Heart right ventricle (tissue), 16 donors: Measurements from ENCODE around the gene DQX1. TPM values are rescaled to one million over a fixed set of nuclear protein-coding genes. Genes with fewer than 3 reads are reported as not detected.

Source experiments
- ATAC-seq, 8 donors: fragments of 200-7000 bp; cut with Tn5 transposase; one replicate each; pipeline ENCODE4 v1.9.1; 2020; ENCODE audit warnings: mild to moderate bottlenecking in 8 of 8, moderate library complexity in 8 of 8, moderate number of reproducible peaks in 1 of 8
- DNase-seq, 2 donors: peaks; one replicate each; pipeline ENCODE4 v3.0.0-alpha.2; 2020
- H3K27ac ChIP-seq, 10 donors: fragments of 200-600 bp; sonication (generic) in 2 of 10; one replicate each; pipeline versions ENCODE4 v1.5.0 to v1.8.0; 2020 to 2022; ENCODE audit warnings: mild to moderate bottlenecking in 3 of 10
- H3K27me3 ChIP-seq, 7 donors: fragments of 200-600 bp; one replicate each; pipeline ENCODE4 v1.8.0; 2021 to 2022; ENCODE audit warnings: mild to moderate bottlenecking in 2 of 7
- H3K36me3 ChIP-seq, 9 donors: fragments of 200-600 bp; sonication (generic) in 1 of 9; one replicate each; pipeline versions ENCODE4 v1.5.0 to v1.8.0; 2020 to 2022; ENCODE audit warnings: mild to moderate bottlenecking in 2 of 9
- H3K4me1 ChIP-seq, 9 donors: fragments of 200-600 bp; sonication (generic) in 1 of 9; one replicate each; pipeline versions ENCODE4 v1.5.0 to v1.8.0; 2020 to 2022; ENCODE audit warnings: mild to moderate bottlenecking in 4 of 9
- H3K4me3 ChIP-seq, 10 donors: fragments of 200-600 bp; sonication (generic) in 2 of 10; one replicate each; pipeline versions ENCODE4 v1.5.0 to v1.8.0; 2020 to 2022; ENCODE audit warnings: mild to moderate bottlenecking in 7 of 10, moderate library complexity in 2 of 10
- H3K9me3 ChIP-seq, 11 donors: fragments of 200-600 bp in 10 of 11; sonication (generic) in 2 of 11; one replicate each; pipeline versions ENCODE4 v1.5.0 to v1.8.0; 2013 to 2022; ENCODE audit warnings: mild to moderate bottlenecking in 2 of 11, control low read depth in 1 of 11, moderate library complexity in 1 of 11
- WGBS, 2 donors: extraction: QIAGEN DNeasy Blood & Tissue Kit; methylation state at CpG; one replicate each; pipeline ENCODE4 v1.1.7; 2013; ENCODE audit warnings: inconsistent platforms in 1 of 2; 5-methylcytosine and 5-hydroxymethylcytosine counted together
- intact Hi-C, 10 donors: fragments of 100-400 bp; cut with DNase I; formaldehyde crosslinking; loops; one replicate each; pipeline versions ENCODE4 v1.11.1 to v1.14.2; 2022
- polyA plus RNA-seq, 2 donors: library from polyadenylated mRNA; stranded (reverse); fragments of 200-250 nt; gene quantifications; one replicate each; pipeline ENCODE4 v1.2.3, GENCODE V29; 2013
- total RNA-seq, 10 donors: library from RNA; stranded (reverse); fragmentation: NEBNext Ultra II Directional in 3 of 10; extraction: Animal tissue kit (Norgen Biotek cat#: 25700) in 3 of 10; gene quantifications; one replicate each; pipeline versions ENCODE4 v1.2.1 to v1.2.4, GENCODE V29; 2021 to 2023
- TF ChIP-seq, protein P1 (sequence below), 9 donors: fragments of 200-600 bp; sonication (generic) in 2 of 9; IDR thresholded peaks; one replicate each; pipeline versions ENCODE4 v1.5.0 to v1.8.0; 2021 to 2022; ENCODE audit warnings: antibody characterized with exemption in 9 of 9, mild to moderate bottlenecking in 5 of 9, moderate library complexity in 1 of 9
- donor health status: Arrhythmogenic right ventricular cardiomyopathy.
- donor health status: ischemic (EF 13 %, LVEDD 7.1; RV severe dilation, severe dysfunction).
- donor health status: healthy with polysubstance abuse.
- donor health status: DM: no; HTN: yes; CAD: no.
- donor health status: DM: no; HTN: no; CAD: no.
- donor health status: ischemic (EF 25% LVEDD 6.9; RV normal size, moderate dysfunction).
- donor health status: ischemic (EF 25% LVEDD 5.7; RV mildly dilated, moderate dysfunction).
- donor health status: healthy.
- donor health status: DM: yes; HTN: yes; CAD: no.
- donor health status: Ischemic cardiomyopathy.
- donor health status: ischemic (EF 35%, LVEDD 5.7; RV mildly dilated, moderate dysfunction).
- donor health status: nonischemic (EF 11% LVEDD 7.7; RV severe dilation, severe dysfunction).
- donor health status: DM: yes; HTN: yes; CAD: no.
- donor health status: PGD.
- donor health status: ischemic (EF 29% LVEDD 5.4; RV normal size, mild dysfunction).
- donor health status: nonischemic (EF 23%, LVEDD 6.1; RV moderate dilation, normal function).

DQX1 gene
- total and polyA plus RNA-seq, 12 donors: 0.03 to 0.65 TPM; not detected in 10

DNA sequence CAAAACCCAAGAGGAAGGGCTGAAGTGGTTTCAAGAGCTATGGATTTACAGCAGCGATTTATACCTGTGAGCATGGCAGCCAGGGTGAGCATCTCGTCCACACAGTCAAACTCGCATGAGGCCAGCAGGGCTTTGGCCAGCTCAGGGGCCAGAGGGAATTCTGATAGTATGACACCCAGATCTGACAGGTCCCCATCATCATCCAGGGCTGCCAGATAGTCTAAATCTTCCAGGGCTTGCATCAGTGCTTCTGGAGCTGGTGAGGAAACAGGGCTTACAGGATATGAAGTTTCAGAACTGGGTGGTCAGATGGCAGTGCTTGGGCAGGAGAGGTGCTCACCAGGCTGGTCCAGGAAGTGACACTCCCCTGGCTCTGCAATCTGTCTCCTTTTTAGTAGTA is 3.5 kb downstream of the DQX1 start:
- H3K4me1 ChIP-seq: peaks cover 0 to 5% (median 0%) of the 10 kb centered on the region in 9 donors
- TF ChIP-seq, protein P1, sequence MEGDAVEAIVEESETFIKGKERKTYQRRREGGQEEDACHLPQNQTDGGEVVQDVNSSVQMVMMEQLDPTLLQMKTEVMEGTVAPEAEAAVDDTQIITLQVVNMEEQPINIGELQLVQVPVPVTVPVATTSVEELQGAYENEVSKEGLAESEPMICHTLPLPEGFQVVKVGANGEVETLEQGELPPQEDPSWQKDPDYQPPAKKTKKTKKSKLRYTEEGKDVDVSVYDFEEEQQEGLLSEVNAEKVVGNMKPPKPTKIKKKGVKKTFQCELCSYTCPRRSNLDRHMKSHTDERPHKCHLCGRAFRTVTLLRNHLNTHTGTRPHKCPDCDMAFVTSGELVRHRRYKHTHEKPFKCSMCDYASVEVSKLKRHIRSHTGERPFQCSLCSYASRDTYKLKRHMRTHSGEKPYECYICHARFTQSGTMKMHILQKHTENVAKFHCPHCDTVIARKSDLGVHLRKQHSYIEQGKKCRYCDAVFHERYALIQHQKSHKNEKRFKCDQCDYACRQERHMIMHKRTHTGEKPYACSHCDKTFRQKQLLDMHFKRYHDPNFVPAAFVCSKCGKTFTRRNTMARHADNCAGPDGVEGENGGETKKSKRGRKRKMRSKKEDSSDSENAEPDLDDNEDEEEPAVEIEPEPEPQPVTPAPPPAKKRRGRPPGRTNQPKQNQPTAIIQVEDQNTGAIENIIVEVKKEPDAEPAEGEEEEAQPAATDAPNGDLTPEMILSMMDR (IDR thresholded peaks at IDR 0.05): no peak
- no peaks in the 10 kb centered on the region for H3K9me3 ChIP-seq
- WGBS, 2 donors: 70 to 72% methylated on average over 3 of the region's 3 CpGs
- H3K4me3 ChIP-seq: no peak overlapping the region
- no peak for DNase-seq
- ATAC-seq: no peak
- intact Hi-C loops: no loop called here
- no peak overlapping the region for H3K27ac ChIP-seq
- peaks cover 0 to 21% (median 16%) of the 10 kb centered on the region in 9 donors for H3K36me3 ChIP-seq
- peaks cover 6 to 43% (median 35%) of the 10 kb centered on the region in 7 donors for H3K27me3 ChIP-seq

- 58 to 61% methylated on average over 13 of the region's 13 CpGs for WGBS, 2 donors
- TF ChIP-seq, protein P1 (IDR thresholded peaks at IDR 0.05): no peak
- no peak for ATAC-seq
- no peak for DNase-seq
- H3K27me3 ChIP-seq: peaks cover 51 to 98% (median 93%) of the 10 kb centered on the region in 7 donors
- H3K36me3 ChIP-seq: no peaks in the 10 kb centered on the region
- peaks cover 8 to 34% (median 29%) of the 10 kb centered on the region in 9 donors for H3K4me1 ChIP-seq
- intact Hi-C loops: no loop called here
- H3K27ac ChIP-seq: no peak overlapping the region
- peak overlapping the region in 8 of 10 donors; percentile 28 to 52 (median 46) for H3K4me3 ChIP-seq
- no peaks in the 10 kb centered on the region for H3K9me3 ChIP-seq
Observed at GRCh38 chr2:74516650-74517049, 9.4 kb downstream of the DQX1 start.

GRCh38 chr2:74515981-74516633 is 9.9 kb downstream of the DQX1 start:
- peak overlapping the region; percentile 10 to 52 (median 44) for H3K4me3 ChIP-seq
- peaks cover 51 to 100% (median 98%) of the 10 kb centered on the region in 7 donors for H3K27me3 ChIP-seq

DNA sequence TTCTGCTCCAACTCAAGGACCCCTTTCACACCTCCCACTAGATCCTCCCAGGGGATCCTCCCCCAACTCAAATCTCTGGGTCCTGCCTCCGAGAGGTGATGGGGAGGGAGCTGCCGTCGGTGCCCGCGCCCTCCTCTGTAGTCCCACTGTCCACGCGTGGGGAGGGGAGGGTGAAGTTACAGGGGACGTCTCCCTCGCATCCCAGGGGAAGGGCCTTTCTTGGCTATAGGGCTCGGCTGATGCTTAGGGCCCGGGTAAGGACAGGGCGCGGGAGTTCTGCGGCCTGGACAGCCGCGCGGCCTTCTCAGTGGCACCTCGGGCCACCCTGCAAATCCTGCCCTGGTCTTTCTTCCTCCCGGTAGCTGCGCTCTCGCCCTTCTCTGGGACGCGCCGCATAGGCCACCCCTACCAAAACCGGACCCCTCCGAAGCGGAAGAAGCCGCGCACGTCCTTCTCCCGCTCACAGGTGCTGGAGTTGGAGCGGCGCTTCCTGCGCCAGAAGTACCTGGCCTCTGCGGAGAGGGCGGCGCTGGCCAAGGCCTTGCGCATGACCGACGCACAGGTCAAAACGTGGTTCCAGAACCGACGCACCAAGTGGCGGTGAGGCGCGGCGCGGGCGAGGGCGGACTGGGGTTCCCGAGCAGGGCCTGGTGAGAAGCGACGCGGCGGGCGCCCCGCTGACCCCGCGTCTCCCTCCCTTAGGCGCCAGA is 10.6 kb downstream of the DQX1 start:
- Histone ChIP-seq H3K4me3 (peak overlapping the region; percentile 10 to 52 (median 44)), H3K9me3 (no peaks in the 10 kb centered on the region), H3K27ac (no peak overlapping the region), H3K36me3 (no peaks in the 10 kb centered on the region), H3K27me3 (peaks cover 51 to 100% (median 100%) of the 10 kb centered on the region in 7 donors), H3K4me1 (peaks cover 8 to 34% (median 29%) of the 10 kb centered on the region in 9 donors)
- TF ChIP-seq, protein P1 (IDR thresholded peaks at IDR 0.05): no peak
- WGBS, 2 donors: 4 to 6% methylated on average over 60 of the region's 60 CpGs
- intact Hi-C loops: no loop called here
- ATAC-seq: peak in 2 of 8 donors; percentile 9 to 15
- DNase-seq: no peak

More at GRCh38 chr2:74515981-74516633, 9.9 kb downstream of the DQX1 start:
- intact Hi-C loops: no loop called here
- no peak overlapping the region for H3K27ac ChIP-seq
- H3K4me1 ChIP-seq: peaks cover 8 to 34% (median 29%) of the 10 kb centered on the region in 9 donors
- DNase-seq: peak; percentile 69 to 76
- peak; percentile 69 to 90 (median 85) for ATAC-seq
- TF ChIP-seq, protein P1 (IDR thresholded peaks at IDR 0.05): no peak
- 2 to 3% methylated on average over 69 to 72 of the region's 72 CpGs for WGBS, 2 donors
- H3K36me3 ChIP-seq: no peaks in the 10 kb centered on the region
- H3K9me3 ChIP-seq: no peaks in the 10 kb centered on the region
